GM12872 (cell line): ENCODE measurements around the gene TMEM259.
A peak's percentile ranks its signal among the peaks of the same experiment; 100 is the strongest.

ENCODE experiments used
- CTCF ChIP-seq: IDR thresholded peaks from 3 replicates; pipeline ENCODE4 v1.5.1; 2011; ENCODE audit warnings: low read depth, mild to moderate bottlenecking, low read length, moderate library complexity; ENCODE audit not compliant: insufficient read depth

The TMEM259 gene

GRCh38 chr19:1020868-1021425, at the start of gene TMEM259:
TSS of gene TMEM259 (minus strand) at chr19:1021123. CDS start at chr19:1020996, 127 bp downstream.
- TF ChIP-seq CTCF, result no peak

- no peak for TF ChIP-seq CTCF
Measured at GRCh38 chr19:1070576-1070930, 49.6 kb upstream of the TMEM259 start.

GRCh38 chr19:1069009-1069779, 48.3 kb upstream of the TMEM259 start:
- peak; percentile 19; the same call in 1 of the 3 replicates for TF ChIP-seq CTCF

GRCh38 chr19:1068009-1069001, 47.4 kb upstream of the TMEM259 start:
- TF ChIP-seq CTCF, result no peak

- TF ChIP-seq CTCF, result no peak
Measured at GRCh38 chr19:1067341-1067957, 46.5 kb upstream of the TMEM259 start.

- TF ChIP-seq CTCF, result no peak
Measured at GRCh38 chr19:1066748-1067340, 45.9 kb upstream of the TMEM259 start, which contains the start of gene ARHGAP45. TSS of gene ARHGAP45 (plus strand) at chr19:1067167. CDS start at chr19:1067406, 239 bp downstream.
